ENCODE measurements around the gene SIGLEC9.

DNA sequence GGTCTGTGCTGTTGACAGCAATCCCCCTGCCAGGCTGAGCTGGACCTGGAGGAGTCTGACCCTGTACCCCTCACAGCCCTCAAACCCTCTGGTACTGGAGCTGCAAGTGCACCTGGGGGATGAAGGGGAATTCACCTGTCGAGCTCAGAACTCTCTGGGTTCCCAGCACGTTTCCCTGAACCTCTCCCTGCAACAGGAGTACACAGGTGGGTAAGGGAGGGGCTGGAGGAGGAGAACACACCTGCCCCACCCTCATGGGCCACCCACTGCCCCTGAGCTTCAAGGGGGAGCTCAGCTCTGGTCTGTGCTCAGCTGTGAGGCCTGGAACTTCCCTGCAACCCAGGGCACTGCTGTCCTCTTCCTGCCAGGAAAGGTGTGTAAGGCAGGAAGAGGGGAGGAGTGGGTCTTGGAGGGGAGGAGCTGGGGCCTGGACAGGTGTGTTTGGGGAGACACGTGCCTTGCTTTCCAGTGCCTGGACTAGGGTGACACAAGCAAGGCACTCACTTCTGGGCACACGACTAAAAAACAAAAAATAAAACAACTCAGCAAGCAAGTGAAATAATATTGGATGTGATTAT lies 21.3 kb downstream of the SIGLEC9 start:
- TF ChIP-seq EZH2 (IDR thresholded peaks at IDR 0.05), result no peak
- TF ChIP-seq FOXP2 (optimal IDR thresholded peaks at IDR 0.05; ENCODE audit: control extremely low read depth, extremely low read length, insufficient read depth), result no peak
- TF ChIP-seq POLR2AphosphoS5 (IDR thresholded peaks at IDR 0.05; ENCODE audit: borderline replicate concordance, low read depth, low read length), result no peak

Measured in SK-N-MC (cell line).